Chondrocyte (in vitro differentiated cells): ENCODE measurements around the gene SPATA33. TPM values are rescaled to one million over a fixed set of nuclear protein-coding genes. Genes with fewer than 3 reads are reported as not detected.
"Not testable (repeated sequence)": the region's sequence is repeated elsewhere in the genome, so short reads cannot be mapped to it uniquely, and the experiment has no call there.

Source experiments
- DNase-seq: peaks from one replicate; pipeline ENCODE4 v3.0.0; 2021; ENCODE audit warnings: mixed read lengths, low spot score
- H3K27ac Mint-ChIP-seq: one replicate; pipeline ENCODE4 v1.8.0; 2021; ENCODE audit warnings: mild to moderate bottlenecking, moderate library complexity, mixed read lengths; ENCODE audit not compliant: unreplicated experiment
- H3K27me3 Mint-ChIP-seq: 2 replicates; pipeline ENCODE4 v1.8.0; 2021; ENCODE audit warnings: low read depth, mixed read lengths
- H3K36me3 Mint-ChIP-seq: 2 replicates; pipeline ENCODE4 v1.8.0; 2021; ENCODE audit warnings: low read depth, mixed read lengths
- H3K4me1 Mint-ChIP-seq: 2 replicates; pipeline ENCODE4 v1.8.0; 2021; ENCODE audit warnings: low read depth, mild to moderate bottlenecking, mixed read lengths
- H3K4me3 Mint-ChIP-seq: one replicate; pipeline ENCODE4 v1.8.0; 2021; ENCODE audit warnings: mild to moderate bottlenecking, moderate library complexity, mixed read lengths; ENCODE audit not compliant: unreplicated experiment
- H3K9me3 Mint-ChIP-seq: 2 replicates; pipeline ENCODE4 v1.8.0; 2021; ENCODE audit warnings: low read depth, mixed read lengths
- CTCF ChIP-seq: fragments of 200-600 bp; sonication (generic); IDR thresholded peaks from 2 replicates; pipeline ENCODE4 v1.5.0; 2021; ENCODE audit warnings: antibody characterized with exemption, mild to moderate bottlenecking, moderate library complexity
- total RNA-seq: library from RNA; stranded (reverse); gene quantifications from 3 replicates; pipeline ENCODE4 v1.2.1, GENCODE V29; 2021

The SPATA33 gene
- total RNA-seq, 1 donor from 2014 or later, result 8.8 TPM

DNA sequence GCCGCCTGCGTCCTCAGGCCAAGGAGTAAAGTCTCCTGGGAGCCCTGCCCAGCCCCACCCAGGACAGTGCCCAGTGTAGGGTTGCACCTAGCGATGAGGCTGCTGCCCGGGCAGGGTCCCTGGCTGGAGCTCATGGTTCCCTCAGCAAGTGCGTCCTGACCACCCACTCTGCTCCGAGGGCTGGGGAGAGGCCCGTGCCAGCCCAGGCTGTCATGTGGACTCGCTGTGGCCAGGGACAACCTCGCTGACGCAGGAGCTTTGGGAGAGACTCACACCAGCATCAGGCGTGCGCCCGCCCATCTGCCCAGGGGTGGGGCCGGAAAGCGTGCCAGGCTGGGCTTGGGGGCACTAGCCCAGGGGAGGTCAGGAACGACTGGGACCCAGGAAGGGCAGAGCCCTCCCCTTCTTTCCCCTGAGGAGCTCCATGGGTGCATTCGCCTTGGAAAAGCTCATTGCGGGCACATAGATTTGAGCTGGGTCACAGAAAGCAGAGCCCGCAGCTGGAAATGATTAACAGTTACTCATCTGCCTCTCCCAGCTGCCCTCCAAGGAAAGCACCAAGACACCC lies 24.5 kb upstream of the SPATA33 start:
- Mint-ChIP-seq H3K4me3 (no peak overlapping the region), H3K4me1 (no peaks in the 10 kb centered on the region), H3K27me3 (peaks cover 4% of the 10 kb centered on the region), H3K36me3 (no peaks in the 10 kb centered on the region), H3K9me3 (no peaks in the 10 kb centered on the region), H3K27ac (no peak overlapping the region)
- no peak for TF ChIP-seq CTCF
- no peak for DNase-seq

DNA sequence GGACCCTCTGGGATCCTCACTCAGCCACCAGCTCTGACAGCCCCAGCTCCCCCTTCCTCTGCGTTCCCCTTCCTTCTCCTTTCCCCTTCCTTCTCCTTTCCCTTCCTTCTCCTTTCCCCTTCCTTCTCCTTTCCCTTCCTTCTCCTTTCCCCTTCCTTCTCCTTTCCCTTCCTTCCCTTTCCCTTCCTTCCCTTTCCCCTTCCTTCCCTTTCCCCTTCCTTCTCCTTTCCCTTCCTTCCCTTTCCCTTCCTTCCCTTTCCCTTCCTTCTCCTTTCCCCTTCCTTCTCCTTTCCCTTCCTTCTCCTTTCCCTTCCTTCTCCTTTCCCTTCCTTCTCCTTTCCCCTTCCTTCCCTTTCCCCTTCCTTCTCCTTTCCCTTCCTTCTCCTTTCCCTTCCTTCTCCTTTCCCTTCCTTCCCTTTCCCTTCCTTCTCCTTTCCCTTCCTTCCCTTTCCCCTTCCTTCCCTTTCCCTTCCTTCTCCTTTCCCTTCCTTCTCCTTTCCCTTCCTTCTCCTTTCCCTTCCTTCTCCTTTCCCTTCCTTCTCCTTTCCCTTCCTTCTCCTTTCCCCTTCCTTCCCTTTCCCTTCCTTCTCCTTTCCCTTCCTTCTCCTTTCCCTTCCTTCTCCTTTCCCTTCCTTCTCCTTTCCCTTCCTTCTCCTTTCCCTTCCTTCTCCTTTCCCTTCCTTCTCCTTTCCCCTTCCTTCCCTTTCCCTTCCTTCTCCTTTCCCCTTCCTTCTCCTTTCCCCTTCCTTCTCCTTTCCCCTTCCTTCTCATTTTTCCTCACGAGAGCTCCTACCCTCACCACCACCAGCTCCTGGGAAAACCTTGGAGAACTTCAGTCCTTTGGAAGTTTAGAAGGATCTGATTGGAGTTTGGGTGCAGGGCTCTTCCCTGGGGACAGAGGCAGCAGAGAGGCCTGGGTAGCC lies 22.9 kb upstream of the SPATA33 start:
- not testable (repeated sequence) for H3K27me3 Mint-ChIP-seq, H3K27ac Mint-ChIP-seq, H3K36me3 Mint-ChIP-seq, H3K4me3 Mint-ChIP-seq, H3K4me1 Mint-ChIP-seq, DNase-seq, H3K9me3 Mint-ChIP-seq

- no peaks in the 10 kb centered on the region for H3K36me3 Mint-ChIP-seq
Measured at GRCh38 chr16:89636663-89637062, 21.0 kb upstream of the SPATA33 start.

GRCh38 chr16:89637379-89637778 lies 20.3 kb upstream of the SPATA33 start:
- Mint-ChIP-seq H3K36me3 (no peaks in the 10 kb centered on the region), H3K9me3 (no peaks in the 10 kb centered on the region), H3K27ac (no peak overlapping the region), H3K4me1 (peaks cover 8% of the 10 kb centered on the region), H3K4me3 (no peak overlapping the region), H3K27me3 (peaks cover 4% of the 10 kb centered on the region)
- TF ChIP-seq CTCF, result no peak
- no peak for DNase-seq

More at GRCh38 chr16:89636663-89637062, 21.0 kb upstream of the SPATA33 start:
- TF ChIP-seq CTCF, result no peak
- H3K27ac Mint-ChIP-seq, result no peak overlapping the region
- H3K27me3 Mint-ChIP-seq, result peaks cover 4% of the 10 kb centered on the region
- H3K4me3 Mint-ChIP-seq, result no peak overlapping the region
- no peak for DNase-seq
- peaks cover 8% of the 10 kb centered on the region for H3K4me1 Mint-ChIP-seq
- H3K9me3 Mint-ChIP-seq, result no peaks in the 10 kb centered on the region

GRCh38 chr16:89638455-89638854 lies 19.2 kb upstream of the SPATA33 start:
- H3K4me3 Mint-ChIP-seq, result no peak overlapping the region
- peaks cover 8% of the 10 kb centered on the region for H3K4me1 Mint-ChIP-seq
- H3K27me3 Mint-ChIP-seq, result peaks cover 4% of the 10 kb centered on the region

More at GRCh38 chr16:89638455-89638854, 19.2 kb upstream of the SPATA33 start:
- DNase-seq, result no peak
- H3K27ac Mint-ChIP-seq, result no peak overlapping the region
- no peak for TF ChIP-seq CTCF
- H3K36me3 Mint-ChIP-seq, result no peaks in the 10 kb centered on the region
- H3K9me3 Mint-ChIP-seq, result no peaks in the 10 kb centered on the region
